ENCODE data around the gene ING5.
"Not testable (repeated sequence)": the region's sequence is repeated elsewhere in the genome, so short reads cannot be mapped to it uniquely, and the experiment has no call there.

The ING5 gene

GRCh38 chr2:241741016-241741415, 39.2 kb downstream of the ING5 start:
- DNase-seq = no peak

DNA sequence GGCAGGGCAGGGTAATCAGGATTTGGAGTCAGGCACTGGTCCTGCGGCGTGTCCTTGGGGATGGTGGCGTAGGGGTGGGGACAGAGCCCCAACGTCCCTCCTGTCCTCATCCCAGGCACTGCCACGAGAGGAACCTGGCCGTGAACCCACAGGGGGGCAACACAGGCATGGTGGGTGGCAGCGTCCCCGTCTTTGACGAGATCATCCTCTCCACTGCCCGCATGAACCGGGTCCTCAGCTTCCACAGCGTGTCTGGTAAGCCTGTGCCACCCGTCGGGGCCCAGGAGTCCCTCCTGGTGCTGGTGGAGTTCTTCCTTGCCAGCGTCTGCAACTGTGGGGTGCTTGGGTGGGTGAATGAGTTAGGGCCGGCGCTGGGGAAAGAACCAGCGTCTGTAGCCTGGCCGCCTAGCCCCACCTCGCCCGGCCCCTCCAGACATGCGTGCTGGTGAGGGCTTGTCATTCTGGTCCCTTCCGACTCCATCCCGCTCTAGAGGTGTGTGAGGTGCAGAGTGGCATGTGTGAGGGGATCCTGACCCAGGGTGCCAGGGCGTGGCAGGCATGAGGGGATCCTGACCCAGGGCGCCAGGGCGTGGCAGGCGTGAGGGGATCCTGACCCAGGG, 40.6 kb downstream of the ING5 start:
- no peak for DNase-seq

DNA sequence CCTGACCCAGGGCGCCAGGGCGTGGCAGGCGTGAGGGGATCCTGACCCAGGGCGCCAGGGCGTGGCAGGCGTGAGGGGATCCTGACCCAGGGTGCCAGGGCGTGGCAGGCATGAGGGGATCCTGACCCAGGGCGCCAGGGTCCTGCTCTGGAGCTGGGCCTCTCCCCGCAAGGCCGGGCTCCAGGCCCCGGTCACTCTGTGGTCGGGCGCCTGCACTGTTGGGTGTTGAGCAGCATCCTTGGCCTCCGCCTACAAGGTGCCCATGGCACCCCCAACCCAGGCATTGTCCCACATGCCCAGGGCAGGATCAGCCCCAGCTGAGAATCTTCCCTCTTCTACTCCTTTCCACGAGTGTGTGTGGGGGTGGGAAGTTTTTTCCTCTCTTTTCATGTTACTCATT, 41.2 kb downstream of the ING5 start:
- DNase-seq = not testable (repeated sequence)

DNA sequence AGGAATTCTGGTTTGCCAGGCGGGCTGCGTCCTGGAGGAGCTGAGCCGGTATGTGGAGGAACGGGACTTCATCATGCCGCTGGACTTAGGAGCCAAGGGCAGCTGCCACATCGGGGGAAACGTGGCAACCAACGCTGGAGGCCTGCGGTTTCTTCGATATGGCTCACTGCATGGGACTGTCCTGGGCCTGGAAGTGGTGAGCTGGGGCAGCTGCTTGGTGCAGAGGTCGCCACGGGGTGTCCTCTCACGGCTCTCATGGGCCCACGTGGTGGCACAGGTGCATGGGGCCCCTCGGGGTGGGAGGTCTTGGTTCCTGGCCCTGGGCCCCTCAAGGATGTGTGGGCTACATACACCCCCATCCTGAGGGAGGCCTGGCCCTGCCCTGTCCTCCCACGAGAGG, 41.8 kb downstream of the ING5 start:
- DNase-seq = no peak

DNA sequence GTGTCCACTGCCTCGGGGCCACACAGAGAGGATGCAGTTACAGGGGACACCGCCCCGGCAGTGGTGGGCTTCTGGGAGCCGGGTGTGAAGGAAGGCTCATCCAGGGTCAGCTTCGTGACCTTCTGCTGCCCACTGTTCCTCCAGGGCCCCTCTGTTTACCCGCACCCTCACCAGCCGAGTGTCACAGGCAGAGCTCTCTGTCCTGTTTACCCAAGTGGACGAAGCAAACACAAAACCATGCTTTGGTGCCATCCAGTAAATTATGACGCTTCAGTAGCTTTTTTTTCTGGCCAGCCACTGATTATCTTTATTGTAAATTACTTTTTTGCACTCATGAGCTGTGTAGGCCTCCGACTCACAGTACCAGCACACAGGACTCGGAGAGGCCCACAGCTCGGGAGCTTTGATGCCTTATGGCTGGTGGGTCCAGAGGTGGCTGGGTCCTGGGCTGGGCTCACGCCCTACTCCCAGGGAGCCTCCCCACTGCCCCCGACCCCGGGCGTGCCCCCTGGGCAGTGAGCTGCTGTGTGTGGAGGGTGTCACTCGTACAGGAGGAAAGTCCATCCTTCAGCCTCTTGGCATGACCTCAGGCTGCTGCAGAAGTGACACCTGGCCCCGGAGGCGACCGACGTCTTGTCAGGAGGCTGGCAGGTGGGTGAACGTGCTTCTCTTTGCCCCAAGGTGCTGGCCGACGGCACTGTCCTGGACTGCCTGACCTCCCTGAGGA, 42.4 kb downstream of the ING5 start:
- DNase-seq = no peak

DNA sequence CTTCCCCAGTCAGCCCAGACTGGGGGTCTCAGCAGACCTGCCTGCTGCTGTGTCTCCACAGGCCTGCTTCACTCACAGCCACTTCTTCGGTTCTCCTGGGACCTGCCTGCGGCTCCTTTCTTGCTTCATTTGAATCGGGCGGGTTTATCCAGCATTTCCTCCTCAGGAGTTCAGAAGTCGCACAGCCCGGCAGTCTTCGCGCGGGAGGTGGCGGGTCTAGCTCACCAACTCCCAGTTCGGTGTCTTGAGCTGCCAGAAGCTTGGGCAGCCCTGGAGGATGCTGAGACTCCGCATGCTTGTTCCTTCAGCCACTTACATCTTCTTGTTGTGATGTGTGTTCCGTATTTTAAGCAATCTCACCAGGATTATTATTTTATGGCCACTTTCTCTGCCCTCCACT, 43.4 kb downstream of the ING5 start:
- DNase-seq = no peak

DNA sequence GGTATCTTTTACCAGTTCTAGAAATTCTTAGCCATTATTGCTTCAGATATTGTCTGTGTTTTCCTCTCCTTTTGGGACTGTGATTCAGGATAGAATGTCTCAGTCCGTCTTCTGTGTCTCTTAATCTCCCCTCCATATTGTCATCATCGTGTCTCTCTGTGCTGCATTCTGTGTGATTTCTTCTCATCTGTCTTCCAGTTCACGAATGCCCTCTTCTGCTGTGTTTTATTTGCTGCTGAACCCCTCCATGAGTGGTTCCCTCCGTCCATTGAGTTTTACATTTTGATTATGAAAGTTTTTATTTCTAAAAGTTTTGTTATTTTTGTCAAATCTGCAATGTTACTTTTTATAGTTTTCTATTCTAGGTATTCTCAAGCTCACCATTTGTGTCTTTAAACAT, 44.2 kb downstream of the ING5 start:
- DNase-seq = no peak

DNA sequence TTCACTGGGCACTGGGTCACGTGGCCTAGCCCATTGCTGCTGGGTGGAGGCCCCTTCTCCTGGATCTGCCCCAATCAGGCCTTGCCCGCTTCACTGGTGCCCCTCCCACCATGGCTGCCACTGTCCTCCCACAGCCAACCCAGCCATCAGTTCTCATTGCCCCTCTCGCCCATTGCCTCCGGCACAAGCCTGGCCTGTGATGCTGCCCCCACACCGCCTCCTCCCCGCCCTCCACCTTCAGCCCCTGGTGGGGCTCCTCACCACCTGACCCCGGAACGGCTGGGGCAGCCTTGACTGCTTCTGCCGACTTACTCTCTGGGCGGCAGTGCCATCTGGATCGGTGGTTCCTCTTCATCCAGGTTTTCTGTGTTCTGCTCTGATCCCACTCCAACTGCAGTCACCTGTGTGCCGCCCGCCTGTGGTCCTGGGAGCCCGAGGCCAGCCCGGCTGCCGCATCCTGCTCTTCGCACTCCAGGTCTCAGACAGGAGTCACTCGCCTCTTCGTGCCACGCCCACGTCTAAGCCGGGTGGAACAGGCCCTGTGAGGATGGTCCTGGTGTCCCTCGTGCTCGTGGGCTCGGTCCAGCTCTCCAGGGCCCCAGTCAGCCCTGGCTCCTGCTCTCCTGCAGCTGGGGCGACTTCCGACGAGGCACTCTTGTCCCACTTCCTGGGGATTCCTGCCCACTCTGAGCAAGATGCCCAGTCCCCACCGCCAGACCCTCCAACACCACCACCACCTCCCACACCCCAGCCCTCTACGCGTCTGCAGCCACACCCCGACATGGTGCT, 46.8 kb downstream of the ING5 start:
- no peak for DNase-seq

DNA sequence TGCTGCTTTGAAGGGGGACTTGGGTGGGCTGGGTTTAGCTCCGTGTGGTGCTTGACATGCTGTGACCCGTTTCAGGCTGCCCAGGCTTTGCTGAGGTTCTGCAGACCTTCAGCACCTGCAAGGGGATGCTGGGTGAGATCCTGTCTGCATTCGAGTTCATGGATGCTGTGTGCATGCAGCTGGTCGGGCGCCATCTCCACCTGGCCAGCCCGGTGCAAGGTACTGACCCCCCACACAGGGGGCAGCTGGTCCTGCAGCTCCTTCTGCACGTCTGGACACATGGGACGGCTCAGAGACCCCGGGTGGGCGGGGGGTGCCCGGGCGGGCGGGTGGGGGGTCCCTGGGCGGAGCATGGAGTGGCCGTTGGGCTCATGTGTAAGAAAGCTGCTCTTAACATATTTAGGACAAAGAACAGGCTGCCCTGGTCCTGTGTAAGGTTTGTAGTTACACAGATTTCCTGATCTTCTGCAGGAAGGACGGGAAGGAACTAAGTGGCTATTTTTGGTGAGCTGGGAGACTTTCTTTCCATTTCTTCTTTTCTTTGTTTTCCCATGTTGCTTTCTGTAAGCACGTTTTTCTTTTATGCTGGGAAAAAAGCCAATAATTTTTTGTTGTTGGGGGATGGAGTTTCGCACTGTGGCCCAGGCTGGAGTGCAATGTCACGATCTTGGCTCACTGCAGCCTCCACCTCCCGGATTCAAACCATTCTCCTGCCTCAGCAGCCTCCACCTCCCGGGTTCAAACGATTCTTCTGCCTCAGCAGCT, 48.4 kb downstream of the ING5 start:
- DNase-seq = no peak

DNA sequence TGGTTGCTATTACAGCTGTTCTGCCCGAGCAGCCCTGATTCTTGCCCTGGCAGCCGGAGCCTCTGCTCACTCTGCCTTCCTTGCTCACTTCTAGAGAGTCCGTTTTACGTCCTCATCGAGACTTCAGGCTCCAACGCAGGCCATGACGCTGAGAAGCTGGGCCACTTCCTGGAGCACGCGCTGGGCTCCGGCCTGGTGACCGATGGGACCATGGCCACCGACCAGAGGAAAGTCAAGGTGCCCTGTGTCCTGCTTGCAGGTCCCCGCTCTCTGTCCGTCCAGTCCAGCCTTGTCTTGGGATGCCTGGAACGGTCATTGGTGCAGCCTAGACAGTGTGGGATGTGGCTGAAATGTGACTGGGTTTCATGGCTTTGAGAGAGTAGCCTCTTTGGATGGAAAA, 49.3 kb downstream of the ING5 start:
- DNase-seq = no peak

- DNase-seq = no peak
These were observed 49.9 kb downstream of the ING5 start for GRCh38 chr2:241751776-241752175.

GRCh38 chr2:241752253-241752652, 50.4 kb downstream of the ING5 start:
- no peak for DNase-seq

DNA sequence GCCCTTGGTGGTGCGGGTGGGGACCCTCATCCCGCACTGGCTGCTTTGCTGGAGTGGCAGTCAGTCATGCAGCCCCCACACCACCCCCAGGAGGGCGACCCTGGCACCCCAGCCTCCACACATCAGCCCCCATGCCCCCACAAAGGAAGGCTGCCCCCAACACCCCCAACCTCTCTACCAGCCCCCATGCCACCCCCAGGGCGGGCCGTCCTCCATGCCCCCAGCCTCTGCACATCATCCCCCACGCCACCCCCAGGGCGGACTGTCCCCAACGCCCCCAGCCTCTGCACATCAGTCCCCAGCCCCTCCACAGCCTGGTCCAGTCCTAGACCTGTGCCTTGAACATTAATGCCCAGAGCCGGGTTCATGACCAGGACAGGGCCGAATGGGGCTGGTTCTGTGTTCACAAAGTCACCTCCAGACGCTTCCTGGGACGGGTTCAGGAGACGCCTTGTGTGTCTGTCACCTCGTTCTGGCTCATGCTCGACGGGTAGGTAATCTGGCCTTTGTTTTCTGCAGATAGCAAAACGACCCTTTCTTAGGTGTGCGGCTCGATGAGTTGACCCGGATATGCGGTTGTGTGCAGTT, 50.9 kb downstream of the ING5 start:
- no peak for DNase-seq

- DNase-seq = no peak
These were observed 51.7 kb downstream of the ING5 start for GRCh38 chr2:241753493-241753892.

GRCh38 chr2:241754042-241754441, 52.2 kb downstream of the ING5 start:
- no peak for DNase-seq

- DNase-seq = no peak
These were observed 53.3 kb downstream of the ING5 start for GRCh38 chr2:241755166-241755565.

DNA sequence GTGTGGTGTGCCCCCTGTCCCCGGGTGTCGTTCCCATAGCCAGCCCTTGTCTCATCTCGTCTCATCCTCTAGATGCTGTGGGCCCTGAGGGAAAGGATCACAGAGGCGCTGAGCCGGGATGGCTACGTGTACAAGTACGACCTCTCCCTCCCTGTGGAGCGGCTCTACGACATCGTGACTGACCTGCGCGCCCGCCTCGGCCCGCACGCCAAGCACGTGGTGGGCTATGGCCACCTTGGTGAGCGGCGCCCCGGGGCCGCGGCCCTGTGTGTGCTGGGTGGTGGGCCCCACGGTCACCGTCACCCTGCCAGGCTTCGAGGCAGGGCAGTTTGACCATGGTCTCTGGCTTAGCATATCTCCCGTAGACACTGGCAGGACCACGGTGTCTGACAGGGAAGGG, 53.9 kb downstream of the ING5 start:
- DNase-seq = no peak

- DNase-seq = no peak
These were observed 57.4 kb downstream of the ING5 start for GRCh38 chr2:241759067-241759807.

- not testable (repeated sequence) for DNase-seq
These were observed 58.1 kb downstream of the ING5 start for GRCh38 chr2:241759893-241760292.

GRCh38 chr2:241760301-241760771, 58.5 kb downstream of the ING5 start:
- no peak for DNase-seq

GRCh38 chr2:241762321-241762932, 60.6 kb downstream of the ING5 start:
- DNase-seq = no peak
